Adrenal gland (tissue), 5 donors: ENCODE results near the gene NOD2.

Source experiments
- POLR2A ChIP-seq, 2 donors: fragments of 450-650 bp; IDR thresholded peaks; one replicate each; pipeline ENCODE4 v1.6.1; 2017; ENCODE audit warnings: antibody characterized with exemption in 2 of 2, mild to moderate bottlenecking in 2 of 2, moderate library complexity in 1 of 2
- TF ChIP-seq, protein P1 (sequence below), 6 experiments: fragments of 450-650 bp in 4 of 6; fragments of 200-600 bp in 2 of 6; sonication (generic) in 1 of 6; IDR thresholded peaks; 1 replicate in 5 of 6; 2 replicates in 1 of 6; pipeline versions ENCODE4 v1.5.1 to v1.8.0; 2016 to 2021; ENCODE audit warnings: antibody characterized with exemption in 6 of 6, mild to moderate bottlenecking in 2 of 6, moderate library complexity in 1 of 6
- donor health status: DM: no; HTN: no; CAD: no.

DNA sequence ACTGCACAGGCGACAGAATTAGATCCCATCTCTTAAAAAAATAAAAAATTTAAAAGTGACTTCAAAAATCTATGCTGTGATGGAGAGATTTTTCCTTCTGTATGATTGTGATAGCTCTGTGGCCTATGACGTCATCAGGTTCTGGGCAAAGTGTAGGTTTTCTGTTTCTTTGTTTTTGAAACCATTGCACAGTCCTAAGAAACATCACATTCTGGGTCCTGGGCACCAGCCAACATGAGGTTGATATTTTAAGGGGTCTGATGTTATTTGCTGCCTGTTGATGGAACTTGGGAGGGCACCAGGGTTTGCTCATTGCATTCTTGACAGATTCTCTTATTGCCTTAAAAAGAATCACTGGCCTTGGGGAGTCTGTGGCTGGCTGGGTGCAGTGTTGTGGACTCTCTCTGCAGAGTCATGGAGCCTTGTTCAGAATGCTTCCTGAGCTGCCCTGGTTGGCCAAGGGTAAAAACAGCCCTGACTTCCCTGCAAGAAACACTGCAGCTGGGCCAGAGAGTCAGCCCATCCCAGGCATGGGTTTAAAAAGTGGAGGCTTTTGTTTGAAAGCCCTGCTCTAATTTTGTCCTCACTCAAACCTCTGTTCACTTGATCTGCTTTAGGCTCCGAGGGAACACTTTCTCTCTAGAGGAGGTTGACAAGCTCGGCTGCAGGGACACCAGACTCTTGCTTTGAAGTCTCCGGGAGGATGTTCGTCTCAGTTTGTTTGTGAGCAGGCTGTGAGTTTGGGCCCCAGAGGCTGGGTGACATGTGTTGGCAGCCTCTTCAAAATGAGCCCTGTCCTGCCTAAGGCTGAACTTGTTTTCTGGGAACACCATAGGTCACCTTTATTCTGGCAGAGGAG, 38.0 kb downstream of the NOD2 start:
- TF ChIP-seq, protein P1, sequence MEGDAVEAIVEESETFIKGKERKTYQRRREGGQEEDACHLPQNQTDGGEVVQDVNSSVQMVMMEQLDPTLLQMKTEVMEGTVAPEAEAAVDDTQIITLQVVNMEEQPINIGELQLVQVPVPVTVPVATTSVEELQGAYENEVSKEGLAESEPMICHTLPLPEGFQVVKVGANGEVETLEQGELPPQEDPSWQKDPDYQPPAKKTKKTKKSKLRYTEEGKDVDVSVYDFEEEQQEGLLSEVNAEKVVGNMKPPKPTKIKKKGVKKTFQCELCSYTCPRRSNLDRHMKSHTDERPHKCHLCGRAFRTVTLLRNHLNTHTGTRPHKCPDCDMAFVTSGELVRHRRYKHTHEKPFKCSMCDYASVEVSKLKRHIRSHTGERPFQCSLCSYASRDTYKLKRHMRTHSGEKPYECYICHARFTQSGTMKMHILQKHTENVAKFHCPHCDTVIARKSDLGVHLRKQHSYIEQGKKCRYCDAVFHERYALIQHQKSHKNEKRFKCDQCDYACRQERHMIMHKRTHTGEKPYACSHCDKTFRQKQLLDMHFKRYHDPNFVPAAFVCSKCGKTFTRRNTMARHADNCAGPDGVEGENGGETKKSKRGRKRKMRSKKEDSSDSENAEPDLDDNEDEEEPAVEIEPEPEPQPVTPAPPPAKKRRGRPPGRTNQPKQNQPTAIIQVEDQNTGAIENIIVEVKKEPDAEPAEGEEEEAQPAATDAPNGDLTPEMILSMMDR (IDR thresholded peaks at IDR 0.05), result no peak
- no peak for TF ChIP-seq POLR2A (IDR thresholded peaks at IDR 0.05)
